GF-D8 (cell line): ENCODE results near the gene SPRR3.
"Not testable (repeated sequence)": the region's sequence is repeated elsewhere in the genome, so short reads cannot be mapped to it uniquely, and the experiment has no call there.

Experiments used
- DNase-seq: peaks from one replicate; lab custom pipeline; 2025; lab: John Stamatoyannopoulos, UW

The SPRR3 gene

GRCh38 chr1:152983743-152984142, 17.8 kb upstream of the SPRR3 start, which contains the start of gene SPRR1A:
TSS of gene SPRR1A (plus strand) at chr1:152984081. CDS start at chr1:152985231, 1,150 bp downstream.
- no peak for DNase-seq

- no peak for DNase-seq
Measured at GRCh38 chr1:152986578-152986977, 15.0 kb upstream of the SPRR3 start.

GRCh38 chr1:152993186-152993585, 8.4 kb upstream of the SPRR3 start:
- DNase-seq: no peak

DNA sequence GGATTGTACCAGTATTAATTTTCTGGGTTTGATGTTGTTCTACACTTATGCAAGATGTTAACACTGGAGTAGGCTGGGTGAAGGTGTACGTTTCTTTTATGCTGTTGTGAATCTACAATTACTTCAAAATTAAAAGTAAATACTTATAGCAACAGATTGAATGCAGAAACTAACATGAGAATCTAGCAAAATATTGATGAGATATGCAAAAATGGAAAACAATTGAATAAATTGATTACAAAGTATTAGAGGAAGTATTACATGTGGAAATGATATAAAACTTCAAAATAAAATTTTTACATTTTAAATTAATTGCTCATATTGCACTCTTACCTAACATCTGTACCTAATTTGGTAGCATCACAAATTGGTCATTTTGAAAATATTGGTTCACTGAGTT, 5.7 kb upstream of the SPRR3 start:
- no peak for DNase-seq

- DNase-seq: no peak
Measured at GRCh38 chr1:152996633-152997400, 4.7 kb upstream of the SPRR3 start.

GRCh38 chr1:152997901-152998300, 3.6 kb upstream of the SPRR3 start:
- no peak for DNase-seq

DNA sequence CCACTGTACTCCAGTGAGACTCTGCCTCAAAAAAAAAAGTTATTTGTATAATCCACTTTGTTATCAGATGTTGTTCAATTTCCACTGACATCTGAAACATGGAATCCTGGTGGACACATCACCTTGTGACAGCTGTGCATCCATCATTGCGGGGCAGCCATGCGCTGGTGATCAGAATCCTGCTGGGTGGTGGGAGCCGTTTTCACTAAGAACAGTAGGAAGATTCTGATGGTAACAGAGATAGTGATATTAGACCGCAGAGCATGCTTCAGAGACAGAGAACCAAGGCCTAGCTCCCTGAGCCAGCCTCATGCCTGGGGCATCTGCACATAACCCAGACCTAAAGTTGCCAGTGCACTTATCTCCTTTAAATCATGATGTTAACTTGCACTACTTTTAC, 3.1 kb upstream of the SPRR3 start:
- no peak for DNase-seq

DNA sequence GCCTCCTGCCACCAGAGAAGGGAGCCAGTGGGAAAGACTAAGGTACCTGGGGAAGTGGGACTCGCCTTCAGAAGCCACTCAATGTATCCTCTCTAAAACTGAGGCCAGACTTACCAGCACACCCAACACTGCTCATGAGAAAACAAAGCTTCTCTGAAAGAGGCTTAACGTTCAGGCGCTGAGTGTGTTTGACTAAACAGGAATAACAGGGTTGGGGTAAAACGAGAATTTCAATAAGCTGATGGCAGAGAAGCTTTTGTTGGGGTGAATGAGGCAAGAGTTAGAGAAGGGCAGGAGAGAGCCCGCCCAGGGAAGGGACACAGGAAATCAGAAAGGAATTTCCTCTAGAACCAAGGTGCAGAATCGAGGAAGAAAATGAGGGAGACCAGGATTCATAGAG, 1.7 kb upstream of the SPRR3 start:
- DNase-seq: no peak

DNA sequence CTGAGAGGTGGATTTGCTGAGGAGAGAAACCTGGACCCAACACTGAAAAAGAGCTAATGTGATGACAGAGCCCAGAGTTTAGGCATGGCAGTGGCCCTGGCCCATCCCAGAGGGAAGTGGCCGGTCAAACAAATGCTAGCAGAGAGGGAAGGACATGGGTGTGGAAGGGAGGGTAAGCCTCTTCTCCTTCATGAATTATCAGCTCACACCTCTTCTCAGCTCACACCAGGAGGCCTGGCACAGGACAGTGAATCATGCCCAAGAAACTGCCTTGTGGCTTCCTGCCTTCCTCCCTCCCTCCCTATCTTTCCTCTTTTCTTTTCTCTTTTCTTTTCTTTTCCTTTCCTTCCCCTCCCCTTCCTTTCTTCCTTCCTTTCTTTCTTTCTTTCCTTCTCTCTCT, 1.3 kb upstream of the SPRR3 start:
- no peak for DNase-seq

GRCh38 chr1:153011235-153011758, 9.7 kb downstream of the SPRR3 start:
- not testable (repeated sequence) for DNase-seq

GRCh38 chr1:153021829-153022228, 20.3 kb downstream of the SPRR3 start:
- DNase-seq: not testable (repeated sequence)

- DNase-seq: not testable (repeated sequence)
Measured at GRCh38 chr1:153022340-153022739, 20.8 kb downstream of the SPRR3 start.

DNA sequence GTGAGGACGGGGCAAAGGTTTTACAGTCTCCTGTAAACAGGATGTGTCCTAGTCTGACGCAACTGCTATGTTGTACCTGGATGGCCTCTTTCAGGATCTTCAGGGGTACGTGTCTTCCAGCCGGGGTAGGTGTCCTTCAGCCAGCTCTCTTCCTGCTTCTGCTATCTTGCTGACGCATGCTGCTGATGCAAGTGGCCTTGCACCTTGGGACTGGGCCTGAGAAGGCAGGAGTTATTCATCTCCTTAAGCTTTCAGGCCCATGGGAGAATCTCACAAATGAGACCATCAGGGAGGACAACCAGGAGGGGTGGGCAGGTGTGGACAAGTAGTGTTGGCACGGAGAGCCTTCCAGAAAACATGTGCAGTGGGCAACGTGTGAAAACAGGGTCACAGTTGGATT, 21.6 kb downstream of the SPRR3 start:
- DNase-seq: no peak

DNA sequence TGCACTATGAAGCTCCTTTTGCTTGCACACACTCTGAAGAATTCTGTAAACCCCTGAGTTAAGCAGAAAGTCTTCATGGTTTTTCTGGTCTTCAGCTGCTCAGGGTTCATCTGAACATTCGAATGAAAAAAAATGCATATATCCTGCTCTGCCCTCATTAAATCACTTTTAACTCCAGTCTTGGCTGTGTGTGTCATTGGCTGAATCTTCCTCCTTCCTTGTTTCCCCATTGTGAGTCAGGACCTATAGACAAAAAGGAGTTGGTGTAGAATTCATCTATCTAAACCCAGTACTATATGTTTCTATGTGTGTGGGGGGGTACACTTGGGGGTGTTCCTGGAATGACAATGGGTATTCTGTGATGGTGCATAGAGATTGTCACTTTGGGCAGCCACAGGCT, 22.9 kb downstream of the SPRR3 start:
- DNase-seq: no peak

- DNase-seq: no peak
Measured at GRCh38 chr1:153025797-153026196, 24.2 kb downstream of the SPRR3 start.

DNA sequence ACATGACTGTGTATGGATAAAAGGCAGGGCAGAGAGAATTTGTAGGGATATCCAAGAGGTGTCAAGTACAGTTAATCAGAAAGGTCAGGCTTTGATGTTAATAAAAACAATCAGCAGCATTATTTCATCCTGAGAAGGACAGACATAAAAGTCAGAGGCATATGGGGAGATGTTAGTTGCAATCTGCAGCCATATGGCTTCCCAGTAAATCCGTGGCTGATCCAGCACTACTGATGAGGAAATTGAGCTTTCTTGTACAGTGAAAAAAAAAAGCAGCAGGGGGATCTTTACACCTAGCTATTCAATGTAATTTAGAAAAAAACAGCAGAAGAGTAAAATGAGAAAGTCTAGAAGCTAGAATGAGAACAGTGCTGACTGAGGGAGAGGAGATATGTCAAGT, 27.2 kb downstream of the SPRR3 start:
- no peak for DNase-seq

- no peak for DNase-seq
Measured at GRCh38 chr1:153030895-153031294, 29.3 kb downstream of the SPRR3 start, which contains the start of gene SPRR1B. TSS of gene SPRR1B (plus strand) at chr1:153031203. CDS start at chr1:153032346, 1,143 bp downstream.

DNA sequence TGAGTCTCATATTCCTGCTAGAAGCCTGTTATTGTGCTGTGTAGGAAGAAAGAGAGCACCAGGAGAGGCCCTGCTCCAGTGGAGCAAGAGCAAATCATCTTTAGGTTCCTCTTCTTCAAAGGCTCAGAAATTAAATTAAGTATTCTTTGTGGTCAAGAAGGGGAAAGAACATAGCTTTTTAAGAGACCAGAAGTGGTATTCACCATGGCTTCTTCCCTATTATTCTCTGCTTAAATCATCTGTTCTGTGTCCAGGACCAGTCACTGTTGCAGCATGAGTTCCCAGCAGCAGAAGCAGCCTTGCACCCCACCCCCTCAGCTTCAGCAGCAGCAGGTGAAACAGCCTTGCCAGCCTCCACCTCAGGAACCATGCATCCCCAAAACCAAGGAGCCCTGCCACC, 30.5 kb downstream of the SPRR3 start:
- no peak for DNase-seq

- no peak for DNase-seq
Measured at GRCh38 chr1:153032677-153033308, 31.2 kb downstream of the SPRR3 start.

- no peak for DNase-seq
Measured at GRCh38 chr1:153035211-153035610, 33.7 kb downstream of the SPRR3 start.

- no peak for DNase-seq
Measured at GRCh38 chr1:153040950-153041631, 39.5 kb downstream of the SPRR3 start, which contains the start of gene SPRR2D. TSS of gene SPRR2D (minus strand) at chr1:153041120. CDS start at chr1:153040346, 774 bp downstream.

DNA sequence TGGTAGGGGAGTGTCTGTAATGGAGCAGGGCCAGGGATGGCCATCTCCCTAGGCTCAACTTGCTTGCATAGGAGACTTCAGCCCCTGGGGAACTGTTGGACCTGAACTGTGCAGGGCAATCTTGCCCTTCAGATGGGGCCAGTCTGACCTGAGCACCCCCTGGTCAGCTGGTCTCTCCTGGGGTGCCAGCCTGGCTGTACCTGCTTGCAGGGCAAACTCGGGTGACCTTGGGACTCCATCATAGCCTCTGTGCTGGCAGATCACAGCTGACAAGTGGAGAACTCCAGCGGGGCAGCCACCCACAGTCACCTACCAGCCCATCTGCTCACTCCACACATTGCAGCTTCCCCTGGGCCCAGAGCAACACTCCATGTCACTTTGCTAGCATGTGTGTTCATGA, 47.7 kb downstream of the SPRR3 start:
- DNase-seq: no peak
